ENCODE results near the gene MARCHF5. TPM values are rescaled to one million over a fixed set of nuclear protein-coding genes. Genes with fewer than 3 reads are reported as not detected.

MARCHF5 gene
- 32.4 to 54.1 TPM (median 41.2 TPM) in 3 replicates for polyA plus RNA-seq
- polyA plus RNA-seq (2011; ENCODE audit: low read depth), result 101 TPM
- 32.0 and 69.2 TPM in 2 replicates for polyA plus RNA-seq (2011; cell fraction: cytosol; rRNA removed)
- 51.8 and 66.9 TPM in 2 replicates for polyA plus RNA-seq (2011; cell fraction: nucleus; rRNA removed)
- 37.1 and 79.6 TPM in 2 replicates for polyA plus RNA-seq (2012; ENCODE audit: low replicate concordance)
- polyA minus RNA-seq, result 12.7 to 35.9 TPM (median 15.4 TPM) in 3 replicates
- 9.4 TPM for polyA minus RNA-seq (2011; cell fraction: cytosol; rRNA and poly(A)+ RNA removed)
- polyA minus RNA-seq (2011; cell fraction: nucleus; rRNA and poly(A)+ RNA removed), result 18.3 and 35.9 TPM in 2 replicates

DNA sequence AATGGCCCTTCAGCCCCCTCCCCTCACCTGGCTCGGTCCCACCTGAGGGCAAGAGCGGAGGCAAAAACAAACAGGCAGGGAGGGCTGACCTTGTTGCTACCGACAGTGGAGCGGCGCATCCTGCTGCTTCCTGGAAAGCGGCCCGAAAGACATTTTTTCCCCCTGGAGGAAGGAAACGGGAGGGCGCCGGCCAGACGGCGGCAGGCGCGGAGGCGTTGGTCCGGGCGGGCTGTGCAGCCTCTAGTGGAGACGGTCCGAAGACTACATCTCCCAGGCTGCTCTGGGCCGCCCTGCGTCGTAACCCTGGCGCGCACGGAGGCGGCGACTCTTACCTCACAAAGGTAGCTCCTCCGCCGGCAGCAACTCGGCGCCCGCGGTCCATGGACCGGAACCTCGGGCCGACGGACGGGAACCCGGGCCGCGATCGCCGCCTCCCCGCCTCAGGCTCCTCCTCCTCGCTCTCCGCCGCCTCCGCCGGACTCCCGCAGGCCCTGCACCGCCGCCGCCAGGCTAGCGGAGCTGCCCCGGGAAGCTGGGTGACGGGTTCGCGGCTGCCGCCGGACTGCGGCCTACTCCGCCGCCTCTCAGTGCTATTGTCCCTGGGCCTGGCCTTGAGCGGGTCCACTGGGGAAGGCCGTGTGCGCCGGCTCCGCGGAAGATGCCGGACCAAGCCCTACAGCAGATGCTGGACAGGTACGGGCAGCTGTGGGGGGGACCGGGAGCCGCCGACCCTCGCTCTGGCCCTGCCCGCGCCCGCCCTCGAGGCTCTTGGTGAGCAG lies at the start of gene MARCHF5, which contains the start of gene CPEB3:
Gene MARCHF5, plus strand, starts transcription at position 331 of the 779 bp plus-strand sequence. Its CDS starts 328 bp downstream, at position 659.
Gene CPEB3, minus strand, starts transcription at position 242 of the 779 bp plus-strand sequence. CDS start 50,728 bp downstream, outside the sequence.
- peak; percentile 66 for DNase-seq (ENCODE audit: low read depth, low spot score)
- Histone ChIP-seq H3K4me3 (ENCODE audit: control insufficient read depth in 2 of 3, extremely low read depth in 1 of 3, insufficient read depth in 2 of 3, low read depth in 1 of 3, low read length in 3 of 3) (peak within 1 kb of the TSS; percentile 93 to 100 (median 94)), H3K9ac (ENCODE audit: control insufficient read depth, extremely low read depth, insufficient read depth, low read length) (peak within 1 kb of the TSS; percentile 89), H3K36me3 (ENCODE audit: control insufficient read depth in 2 of 2, extremely low read depth in 1 of 2, insufficient read depth in 2 of 2, low read length in 2 of 2) (peaks cover 0 to 3% of the 10 kb centered on the region in 2 experiments), H3K9me1 (ENCODE audit: control insufficient read depth, extremely low read depth, insufficient read depth, low read length) (no peaks in the 10 kb centered on the region), H3K27ac (ENCODE audit: control insufficient read depth, insufficient read depth, low read length) (peak within 1 kb of the TSS; percentile 86), H3K4me2 (ENCODE audit: control insufficient read depth, extremely low read depth, insufficient read depth, low read depth, low read length) (peak within 1 kb of the TSS; percentile 98), H4K20me1 (ENCODE audit: control insufficient read depth, extremely low read depth, insufficient read depth, low read length) (peaks cover 5% of the 10 kb centered on the region), H2AFZ (ENCODE audit: control insufficient read depth, low read length) (peak within 1 kb of the TSS; percentile 96), H3K79me2 (ENCODE audit: control insufficient read depth, insufficient read depth, low read length) (peaks cover 46% of the 10 kb centered on the region), H3K4me1 (ENCODE audit: control insufficient read depth, extremely low read depth, insufficient read depth, low read length) (peaks cover 14% of the 10 kb centered on the region), H3K27me3 (ENCODE audit: control insufficient read depth, extremely low read depth, insufficient read depth, low read length) (no peaks in the 10 kb centered on the region), H3K9me3 (ENCODE audit: control insufficient read depth, low read depth, low read length) (no peaks in the 10 kb centered on the region)
- TF ChIP-seq, protein P1, sequence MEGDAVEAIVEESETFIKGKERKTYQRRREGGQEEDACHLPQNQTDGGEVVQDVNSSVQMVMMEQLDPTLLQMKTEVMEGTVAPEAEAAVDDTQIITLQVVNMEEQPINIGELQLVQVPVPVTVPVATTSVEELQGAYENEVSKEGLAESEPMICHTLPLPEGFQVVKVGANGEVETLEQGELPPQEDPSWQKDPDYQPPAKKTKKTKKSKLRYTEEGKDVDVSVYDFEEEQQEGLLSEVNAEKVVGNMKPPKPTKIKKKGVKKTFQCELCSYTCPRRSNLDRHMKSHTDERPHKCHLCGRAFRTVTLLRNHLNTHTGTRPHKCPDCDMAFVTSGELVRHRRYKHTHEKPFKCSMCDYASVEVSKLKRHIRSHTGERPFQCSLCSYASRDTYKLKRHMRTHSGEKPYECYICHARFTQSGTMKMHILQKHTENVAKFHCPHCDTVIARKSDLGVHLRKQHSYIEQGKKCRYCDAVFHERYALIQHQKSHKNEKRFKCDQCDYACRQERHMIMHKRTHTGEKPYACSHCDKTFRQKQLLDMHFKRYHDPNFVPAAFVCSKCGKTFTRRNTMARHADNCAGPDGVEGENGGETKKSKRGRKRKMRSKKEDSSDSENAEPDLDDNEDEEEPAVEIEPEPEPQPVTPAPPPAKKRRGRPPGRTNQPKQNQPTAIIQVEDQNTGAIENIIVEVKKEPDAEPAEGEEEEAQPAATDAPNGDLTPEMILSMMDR (optimal IDR thresholded peaks at IDR 0.05 in 1 of 3, IDR thresholded peaks at IDR 0.05 in 1 of 3, conservative IDR thresholded peaks at IDR 0.05 in 1 of 3; ENCODE audit: extremely low read depth in 1 of 3, insufficient read depth in 2 of 3, low read length in 3 of 3), result peak; percentile 45 to 72 (median 62)
- no peak for TF ChIP-seq EZH2 (IDR thresholded peaks at IDR 0.05; ENCODE audit: low read length)
- dilution Hi-C loops (cut with MboI; ENCODE audit: extremely low pct_ligation_motif_present, low sequenced_read_pairs), result no loop called here
- peak; percentile 43 for FAIRE-seq

- Histone ChIP-seq H3K79me2 (ENCODE audit: control insufficient read depth, insufficient read depth, low read length) (no peaks in the 10 kb centered on the region), H3K9me1 (ENCODE audit: control insufficient read depth, extremely low read depth, insufficient read depth, low read length) (no peaks in the 10 kb centered on the region), H3K4me1 (ENCODE audit: control insufficient read depth, extremely low read depth, insufficient read depth, low read length) (peaks cover 36% of the 10 kb centered on the region), H3K9ac (ENCODE audit: control insufficient read depth, extremely low read depth, insufficient read depth, low read length) (peak overlapping the region; percentile 75), H3K27ac (ENCODE audit: control insufficient read depth, insufficient read depth, low read length) (no peak overlapping the region), H3K27me3 (ENCODE audit: control insufficient read depth, extremely low read depth, insufficient read depth, low read length) (no peaks in the 10 kb centered on the region), H3K9me3 (ENCODE audit: control insufficient read depth, low read depth, low read length) (no peaks in the 10 kb centered on the region), H2AFZ (ENCODE audit: control insufficient read depth, low read length) (no peak overlapping the region), H4K20me1 (ENCODE audit: control insufficient read depth, extremely low read depth, insufficient read depth, low read length) (no peaks in the 10 kb centered on the region), H3K4me3 (ENCODE audit: control insufficient read depth in 2 of 3, extremely low read depth in 1 of 3, insufficient read depth in 2 of 3, low read depth in 1 of 3, low read length in 3 of 3) (peak overlapping the region in 2 of 3 experiments; percentile 53 to 78), H3K4me2 (ENCODE audit: control insufficient read depth, extremely low read depth, insufficient read depth, low read depth, low read length) (peak overlapping the region; percentile 92), H3K36me3 (ENCODE audit: control insufficient read depth in 2 of 2, extremely low read depth in 1 of 2, insufficient read depth in 2 of 2, low read length in 2 of 2) (no peaks in the 10 kb centered on the region)
- dilution Hi-C loops (cut with MboI; ENCODE audit: extremely low pct_ligation_motif_present, low sequenced_read_pairs), result no loop called here
- DNase-seq (ENCODE audit: low read depth, low spot score), result no peak
- TF ChIP-seq, protein P1 (optimal IDR thresholded peaks at IDR 0.05 in 1 of 3, IDR thresholded peaks at IDR 0.05 in 1 of 3, conservative IDR thresholded peaks at IDR 0.05 in 1 of 3; ENCODE audit: extremely low read depth in 1 of 3, insufficient read depth in 2 of 3, low read length in 3 of 3), result no peak
- no peak for FAIRE-seq
These were observed 49.5 kb upstream of the MARCHF5 start for GRCh38 chr10:92241501-92241900.

Data from keratinocyte (primary cell).